Right lobe of liver (tissue), 4 donors: ENCODE results near the gene CELF2.

Source experiments
- POLR2A ChIP-seq: fragments of 450-650 bp; IDR thresholded peaks from one replicate; pipeline ENCODE4 v1.6.1; 2017; ENCODE audit warnings: antibody characterized with exemption, mild to moderate bottlenecking
- TF ChIP-seq, protein P1 (sequence below), 4 donors: fragments of 200-600 bp in 3 of 4; fragments of 450-650 bp in 1 of 4; IDR thresholded peaks; one replicate each; pipeline versions ENCODE4 v1.5.1 to v1.8.0; 2016 to 2022; ENCODE audit warnings: antibody characterized with exemption in 4 of 4, mild to moderate bottlenecking in 2 of 4
- donor health status: DM: no; HTN: no; CAD: no.
- donor health status: DM: no; HTN: no; CAD: no.
- donor health status: DM: no; HTN: yes; CAD: no.

DNA sequence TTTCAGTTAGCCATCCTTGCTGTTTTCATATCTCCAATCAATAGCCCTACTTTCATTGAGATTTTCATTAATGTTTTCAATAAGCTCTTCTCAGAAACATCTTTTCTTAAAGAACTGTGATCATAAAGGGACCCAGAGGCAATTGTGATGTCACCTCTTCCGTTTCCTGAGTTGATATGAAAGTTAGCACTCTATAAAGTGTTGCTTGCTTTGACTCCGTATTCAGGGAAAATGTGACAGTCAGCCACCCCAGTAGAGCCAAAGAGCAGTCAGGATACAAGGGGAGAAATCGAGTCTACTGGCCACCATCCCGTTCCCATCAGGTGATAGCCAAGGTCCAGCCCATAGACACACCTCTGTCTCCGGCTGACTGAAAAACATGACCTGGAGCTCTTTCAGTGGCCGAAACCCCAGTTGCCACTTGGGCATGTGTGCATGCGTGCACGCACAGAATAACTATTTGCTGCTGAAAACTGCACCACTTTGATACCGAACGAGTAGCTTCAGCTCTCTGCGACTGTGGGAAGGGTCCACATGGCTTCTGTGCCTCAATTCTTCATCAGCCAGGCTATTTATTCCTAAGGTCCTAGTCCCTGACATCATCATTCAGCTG lies 302.4 kb downstream of the CELF2 start:
- TF ChIP-seq, protein P1, sequence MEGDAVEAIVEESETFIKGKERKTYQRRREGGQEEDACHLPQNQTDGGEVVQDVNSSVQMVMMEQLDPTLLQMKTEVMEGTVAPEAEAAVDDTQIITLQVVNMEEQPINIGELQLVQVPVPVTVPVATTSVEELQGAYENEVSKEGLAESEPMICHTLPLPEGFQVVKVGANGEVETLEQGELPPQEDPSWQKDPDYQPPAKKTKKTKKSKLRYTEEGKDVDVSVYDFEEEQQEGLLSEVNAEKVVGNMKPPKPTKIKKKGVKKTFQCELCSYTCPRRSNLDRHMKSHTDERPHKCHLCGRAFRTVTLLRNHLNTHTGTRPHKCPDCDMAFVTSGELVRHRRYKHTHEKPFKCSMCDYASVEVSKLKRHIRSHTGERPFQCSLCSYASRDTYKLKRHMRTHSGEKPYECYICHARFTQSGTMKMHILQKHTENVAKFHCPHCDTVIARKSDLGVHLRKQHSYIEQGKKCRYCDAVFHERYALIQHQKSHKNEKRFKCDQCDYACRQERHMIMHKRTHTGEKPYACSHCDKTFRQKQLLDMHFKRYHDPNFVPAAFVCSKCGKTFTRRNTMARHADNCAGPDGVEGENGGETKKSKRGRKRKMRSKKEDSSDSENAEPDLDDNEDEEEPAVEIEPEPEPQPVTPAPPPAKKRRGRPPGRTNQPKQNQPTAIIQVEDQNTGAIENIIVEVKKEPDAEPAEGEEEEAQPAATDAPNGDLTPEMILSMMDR (IDR thresholded peaks at IDR 0.05) = no peak
- no peak for TF ChIP-seq POLR2A
